ENCODE results near the gene DENND11. TPM values are rescaled to one million over a fixed set of nuclear protein-coding genes. Genes with fewer than 3 reads are reported as not detected.

Gene DENND11
- total and polyA plus RNA-seq, 2 donors (not counting 3 experiments of a cell fraction or from before 2014, with no cell fraction given): 14.7 to 25.9 TPM

- Histone ChIP-seq H3K36me3 (ENCODE audit: control insufficient read depth in 2 of 2, extremely low read depth in 1 of 2, insufficient read depth in 2 of 2, low read length in 2 of 2) (peaks cover 3 to 18% of the 10 kb centered on the region in 2 experiments), H3K27ac (ENCODE audit: insufficient read depth, low read depth, low read length) (no peak overlapping the region), H3K4me2 (ENCODE audit: insufficient read depth, low read length) (no peak overlapping the region), H3K4me3 (replicated peaks in 1 of 3; ENCODE audit: insufficient read depth in 1 of 3, low read depth in 1 of 3, low read length in 3 of 3) (no peak overlapping the region), H3K9me3 (replicated peaks; ENCODE audit: control insufficient read depth, insufficient read depth, low read length) (no peaks in the 10 kb centered on the region), H3K27me3 (ENCODE audit: control insufficient read depth in 2 of 2, insufficient read depth in 2 of 2, low read length in 2 of 2) (no peaks in the 10 kb centered on the region), H4K20me1 (replicated peaks; ENCODE audit: control insufficient read depth, extremely low read depth, insufficient read depth, low read length) (no peaks in the 10 kb centered on the region), H3K4me1 (ENCODE audit: control insufficient read depth, extremely low read depth, insufficient read depth, low read length) (peaks cover 13% of the 10 kb centered on the region), H2AFZ (ENCODE audit: low read depth, low read length) (no peak overlapping the region), H3K9ac (replicated peaks; ENCODE audit: extremely low read depth, insufficient read depth, low read length) (no peak overlapping the region), H3K9me1 (replicated peaks; ENCODE audit: control insufficient read depth, extremely low read depth, insufficient read depth, low read length) (no peaks in the 10 kb centered on the region), H3K79me2 (ENCODE audit: control insufficient read depth, insufficient read depth, low read length) (no peaks in the 10 kb centered on the region)
- dilution Hi-C loops (cut with MboI; ENCODE audit: extremely low pct_ligation_motif_present, low sequenced_read_pairs) (no loop called here), intact Hi-C loops (cut with micrococcal nuclease) (no loop called here)
- CTCF ChIA-PET: interaction anchor here (2.1 kb wide), 1 partner anchor 15 kb away, joined by 11 read pairs; no protein-coding TSS in a partner anchor
- FAIRE-seq (no peak), DNase-seq (ENCODE audit: low read depth, low spot score) (no peak)
- TF ChIP-seq JUN (IDR thresholded peaks at IDR 0.05; ENCODE audit: borderline replicate concordance, insufficient read depth, insufficient read length, low read depth) (no peak), FOS (IDR thresholded peaks at IDR 0.05; ENCODE audit: borderline replicate concordance, insufficient read depth, low read length) (no peak), GATA2 (IDR thresholded peaks at IDR 0.05; ENCODE audit: insufficient read depth, insufficient read length, low read depth, low read length) (no peak), EZH2 (IDR thresholded peaks at IDR 0.05; ENCODE audit: borderline replicate concordance, low read depth, low read length, severe bottlenecking) (no peak), MYC (IDR thresholded peaks at IDR 0.05; ENCODE audit: low read depth, low read length) (no peak), CTCF (IDR thresholded peaks at IDR 0.05; ENCODE audit: extremely low read depth in 1 of 2, insufficient read depth in 1 of 2, low read depth in 1 of 2, low read length in 2 of 2) (no peak), POLR2A (IDR thresholded peaks at IDR 0.05; ENCODE audit: low read depth, low read length) (no peak), POLR2AphosphoS5 (IDR thresholded peaks at IDR 0.05; ENCODE audit: insufficient read depth, low read depth, low read length) (no peak), MAX (IDR thresholded peaks at IDR 0.05; ENCODE audit: insufficient read depth, insufficient read length) (no peak)
- BruUV-seq (replicated peaks): no TSS peak
- POLR2A ChIA-PET: no interaction called here
Measured at GRCh38 chr7:141668853-141669252, 33.1 kb downstream of the DENND11 start.
